Upper lobe of left lung (tissue), 4 donors: Measurements from ENCODE around the gene POLE4.

Source experiments
- EP300 ChIP-seq, 4 donors: sonication (generic); formaldehyde crosslinking; IDR thresholded peaks; one replicate each; pipeline ENCODE4 v1.5.1; 2017; ENCODE audit warnings: antibody characterized with exemption in 4 of 4, control low read depth in 2 of 4
- POLR2A ChIP-seq, 4 donors: fragments of 450-650 bp; IDR thresholded peaks; one replicate each; pipeline ENCODE4 v1.5.1; 2016 to 2017; ENCODE audit warnings: antibody characterized with exemption in 4 of 4, mild to moderate bottlenecking in 2 of 4
- POLR2AphosphoS5 ChIP-seq, 2 donors: sonication (generic); formaldehyde crosslinking; IDR thresholded peaks; one replicate each; pipeline ENCODE4 v1.5.1; 2017; ENCODE audit warnings: antibody characterized with exemption in 2 of 2
- TF ChIP-seq, protein P1 (sequence below), 6 experiments: fragments of 450-650 bp in 4 of 6; fragments of 200-600 bp in 2 of 6; sonication (generic) in 2 of 6; IDR thresholded peaks; one replicate each; pipeline ENCODE4 v1.5.1; 2016 to 2019; ENCODE audit warnings: antibody characterized with exemption in 6 of 6

DNA sequence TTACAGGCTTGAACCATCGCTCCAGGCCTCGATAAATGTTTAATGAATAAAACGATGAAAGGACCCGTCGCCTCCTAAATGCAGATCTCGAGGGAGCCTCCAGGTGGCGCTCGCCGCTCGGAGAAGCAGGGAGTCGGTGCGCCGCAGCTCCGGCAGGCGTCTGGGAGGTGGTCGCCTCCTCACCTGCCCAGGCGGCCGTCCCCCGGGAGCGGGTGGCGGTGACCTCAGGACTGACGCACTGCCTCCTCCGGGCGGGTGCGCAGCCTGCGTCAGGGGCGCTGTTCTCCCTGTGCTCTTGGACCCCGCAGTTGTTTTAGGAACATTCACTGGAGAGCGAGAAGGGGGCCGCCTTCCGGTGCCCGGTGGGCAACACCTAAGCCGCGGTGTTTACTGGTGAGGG lies 38.6 kb upstream of the POLE4 start:
- TF ChIP-seq POLR2A (IDR thresholded peaks at IDR 0.05) (no peak), POLR2AphosphoS5 (IDR thresholded peaks at IDR 0.05) (no peak), EP300 (IDR thresholded peaks at IDR 0.05) (no peak)
- TF ChIP-seq, protein P1, sequence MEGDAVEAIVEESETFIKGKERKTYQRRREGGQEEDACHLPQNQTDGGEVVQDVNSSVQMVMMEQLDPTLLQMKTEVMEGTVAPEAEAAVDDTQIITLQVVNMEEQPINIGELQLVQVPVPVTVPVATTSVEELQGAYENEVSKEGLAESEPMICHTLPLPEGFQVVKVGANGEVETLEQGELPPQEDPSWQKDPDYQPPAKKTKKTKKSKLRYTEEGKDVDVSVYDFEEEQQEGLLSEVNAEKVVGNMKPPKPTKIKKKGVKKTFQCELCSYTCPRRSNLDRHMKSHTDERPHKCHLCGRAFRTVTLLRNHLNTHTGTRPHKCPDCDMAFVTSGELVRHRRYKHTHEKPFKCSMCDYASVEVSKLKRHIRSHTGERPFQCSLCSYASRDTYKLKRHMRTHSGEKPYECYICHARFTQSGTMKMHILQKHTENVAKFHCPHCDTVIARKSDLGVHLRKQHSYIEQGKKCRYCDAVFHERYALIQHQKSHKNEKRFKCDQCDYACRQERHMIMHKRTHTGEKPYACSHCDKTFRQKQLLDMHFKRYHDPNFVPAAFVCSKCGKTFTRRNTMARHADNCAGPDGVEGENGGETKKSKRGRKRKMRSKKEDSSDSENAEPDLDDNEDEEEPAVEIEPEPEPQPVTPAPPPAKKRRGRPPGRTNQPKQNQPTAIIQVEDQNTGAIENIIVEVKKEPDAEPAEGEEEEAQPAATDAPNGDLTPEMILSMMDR (IDR thresholded peaks at IDR 0.05) = peak; percentile 84 to 88 (median 86)
